ENCODE data around the gene CASZ1. TPM values are rescaled to one million over a fixed set of nuclear protein-coding genes. Genes with fewer than 3 reads are reported as not detected.

The CASZ1 gene
- total RNA-seq, 1 experiment from 2014 or later: 39.0 TPM

DNA sequence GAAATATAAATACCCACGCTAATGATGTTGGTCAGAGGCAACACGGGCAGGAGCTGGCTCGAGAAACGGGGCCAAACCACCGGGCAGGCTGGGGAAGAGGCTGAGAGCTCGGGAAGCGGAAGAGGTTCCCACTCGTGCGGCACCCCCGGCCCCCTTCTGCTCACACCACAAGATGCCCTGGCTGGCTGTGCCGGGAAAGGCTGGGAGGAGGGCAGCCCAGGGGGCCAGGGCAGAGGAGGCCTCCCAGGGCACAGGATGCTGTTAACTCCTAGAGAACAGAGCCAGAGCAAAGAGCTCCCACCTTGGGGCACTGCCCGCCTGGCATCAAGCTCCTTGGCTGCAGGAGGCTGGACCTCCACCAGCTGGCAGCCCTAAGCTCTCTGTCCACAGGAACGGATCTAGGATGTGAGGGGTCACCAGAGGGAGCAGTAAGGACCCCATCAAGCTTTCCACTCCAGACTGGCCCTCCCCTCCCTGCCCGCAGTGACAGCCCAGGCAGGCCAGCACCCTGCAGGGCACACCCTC is 44.8 kb downstream of the CASZ1 start:
- no peak for DNase-seq (ENCODE audit: low spot score)

DNA sequence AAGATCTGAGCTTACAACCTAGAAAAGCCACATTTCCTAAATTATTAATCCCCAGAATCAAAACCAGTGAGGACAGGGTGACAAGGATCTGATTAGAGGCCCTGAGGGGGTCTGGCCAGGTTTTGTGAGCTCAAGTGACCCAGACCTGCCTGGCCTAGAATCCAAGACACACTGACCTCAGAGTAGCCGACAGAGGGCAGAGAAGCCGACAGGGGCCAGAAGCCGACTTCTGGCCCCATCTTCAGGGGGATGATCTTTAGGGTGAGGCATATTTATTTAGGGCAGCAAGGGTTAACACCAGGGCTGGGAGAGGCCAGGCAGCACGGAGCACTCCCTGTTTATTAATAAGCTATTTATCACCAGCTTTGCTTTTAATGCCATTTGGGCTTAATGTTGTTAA is 45.3 kb downstream of the CASZ1 start:
- no peak for DNase-seq (ENCODE audit: low spot score)

DNA sequence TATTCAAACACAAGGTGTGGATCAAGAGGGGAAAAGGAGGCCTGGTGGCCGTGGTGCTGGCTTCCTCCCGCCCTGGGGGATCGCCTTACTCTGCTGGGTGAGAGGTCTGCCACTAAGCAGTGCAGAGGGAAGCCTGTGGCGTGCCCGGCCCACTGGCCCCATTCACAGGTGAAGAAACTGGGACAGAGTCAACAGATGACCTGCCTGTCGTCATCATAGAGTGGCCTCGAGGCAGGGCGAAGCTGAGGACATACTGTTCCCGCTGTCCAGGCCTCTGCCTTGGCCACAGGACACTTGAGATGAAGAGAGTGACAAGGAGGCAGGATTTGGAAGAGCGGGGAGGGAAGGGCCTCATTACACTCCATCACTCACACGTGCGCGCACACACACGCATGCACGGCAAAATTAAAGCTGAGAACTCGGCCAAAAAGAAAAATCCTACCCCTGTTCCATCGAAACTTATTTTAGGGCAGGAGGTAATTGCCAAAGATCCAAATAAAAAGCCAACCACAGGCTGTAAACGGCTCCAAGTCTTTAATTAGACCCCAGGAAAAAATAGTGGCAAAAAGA is 50.5 kb downstream of the CASZ1 start:
- no peak for DNase-seq (ENCODE audit: low spot score)

DNA sequence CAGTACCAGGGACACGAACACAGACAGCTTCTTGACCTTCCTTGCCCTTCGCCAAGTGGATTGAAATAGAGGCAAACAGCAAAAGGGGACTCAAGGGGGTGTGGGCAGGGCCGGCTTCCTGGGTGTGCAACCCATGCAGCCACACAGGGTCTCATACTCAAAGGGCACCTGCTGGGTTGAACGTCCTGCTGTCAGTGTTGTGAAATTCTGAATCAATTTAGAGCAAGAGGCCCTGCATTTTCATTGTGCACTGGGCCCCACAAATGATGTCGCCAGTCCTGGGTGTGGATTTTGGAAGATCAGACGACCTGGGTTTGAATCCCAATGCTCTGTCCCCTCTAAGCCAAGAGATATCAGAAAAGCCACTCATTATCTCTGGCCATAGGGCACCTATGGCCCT is 51.1 kb downstream of the CASZ1 start:
- DNase-seq (ENCODE audit: low spot score): no peak

DNA sequence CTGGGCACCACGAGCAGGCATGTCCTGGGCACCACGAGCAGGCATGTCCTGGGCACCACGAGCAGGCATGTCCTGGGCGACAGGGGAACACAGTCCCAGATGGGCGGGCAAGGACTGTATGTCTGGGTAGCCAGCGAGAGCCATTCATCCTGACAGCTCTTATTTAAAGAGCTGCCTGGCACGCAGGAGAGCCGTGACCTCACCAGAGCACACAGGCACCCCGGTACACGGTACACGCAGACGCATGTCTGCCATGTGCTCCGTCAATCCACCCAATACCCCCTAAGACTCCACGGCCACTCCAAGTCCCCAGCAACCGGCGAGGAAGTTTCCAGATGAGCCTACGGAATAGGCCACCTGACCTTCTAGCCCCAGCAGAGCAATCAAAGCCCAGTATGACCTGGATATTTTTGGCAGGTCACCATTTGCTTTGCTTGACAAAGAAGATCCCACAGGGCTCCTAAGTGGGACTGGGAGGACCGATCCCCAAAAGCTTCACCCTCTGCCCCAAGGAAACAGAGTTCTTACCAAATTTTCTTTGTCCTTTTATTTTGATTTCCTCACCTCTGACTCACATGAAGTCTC is 51.7 kb downstream of the CASZ1 start:
- DNase-seq (ENCODE audit: low spot score): no peak

DNA sequence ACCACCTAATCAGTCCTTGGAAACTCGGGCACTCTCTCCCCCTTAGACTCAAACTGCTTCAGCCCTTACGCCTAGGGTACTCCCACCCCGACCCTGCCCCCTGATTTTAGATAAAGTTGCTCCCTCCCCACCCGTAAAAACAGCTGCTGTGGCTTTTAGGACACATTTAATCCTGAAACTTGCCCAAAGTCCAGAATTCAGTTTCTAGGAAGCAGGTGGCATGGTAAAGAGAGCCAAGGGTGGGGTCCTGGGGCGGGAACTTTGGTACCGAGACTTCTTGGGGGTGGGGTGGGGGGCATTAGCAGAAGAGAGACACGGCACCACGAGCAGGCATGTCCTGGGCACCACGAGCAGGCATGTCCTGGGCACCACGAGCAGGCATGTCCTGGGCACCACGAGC is 52.4 kb downstream of the CASZ1 start:
- DNase-seq (ENCODE audit: low spot score): no peak

DNA sequence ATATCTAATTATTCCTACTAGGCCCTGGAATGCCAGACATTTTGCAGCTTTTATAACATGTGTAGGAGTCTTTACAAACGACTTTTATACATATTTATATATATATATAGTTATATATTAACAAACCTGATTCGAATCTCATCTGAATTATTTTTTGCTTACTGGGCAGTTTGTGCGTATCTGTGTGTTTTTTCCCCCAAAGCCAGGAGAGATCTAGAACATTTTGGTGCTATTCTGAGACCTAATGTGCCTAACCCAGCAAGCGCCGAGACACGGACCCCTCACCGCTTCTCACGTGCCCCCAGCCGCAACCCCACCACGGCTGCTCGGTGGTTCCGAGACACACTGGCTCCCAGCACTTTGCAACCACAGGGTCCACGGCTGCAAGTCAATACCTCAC is 54.8 kb downstream of the CASZ1 start:
- no peak for DNase-seq (ENCODE audit: low spot score)

DNA sequence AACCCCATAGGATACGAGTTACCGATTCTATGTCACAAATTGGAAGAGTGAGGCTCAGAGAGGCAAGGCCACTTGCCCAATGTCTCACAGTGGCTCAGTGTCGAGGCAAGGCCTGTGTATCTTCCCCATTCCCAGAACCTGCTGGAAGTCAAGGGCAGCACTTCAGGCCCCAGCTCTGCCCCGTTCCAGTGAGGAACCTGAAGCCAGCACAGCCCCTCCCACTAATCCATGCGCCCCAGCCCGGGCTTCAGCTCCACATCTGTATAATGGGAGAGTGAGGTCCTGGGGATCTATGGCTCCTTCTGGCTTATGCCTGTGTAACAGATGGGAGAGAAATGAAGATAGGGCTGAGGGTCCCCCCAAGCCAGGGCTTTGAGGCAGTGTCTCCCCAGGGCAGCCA is 56.3 kb downstream of the CASZ1 start:
- no peak for DNase-seq (ENCODE audit: low spot score)

DNA sequence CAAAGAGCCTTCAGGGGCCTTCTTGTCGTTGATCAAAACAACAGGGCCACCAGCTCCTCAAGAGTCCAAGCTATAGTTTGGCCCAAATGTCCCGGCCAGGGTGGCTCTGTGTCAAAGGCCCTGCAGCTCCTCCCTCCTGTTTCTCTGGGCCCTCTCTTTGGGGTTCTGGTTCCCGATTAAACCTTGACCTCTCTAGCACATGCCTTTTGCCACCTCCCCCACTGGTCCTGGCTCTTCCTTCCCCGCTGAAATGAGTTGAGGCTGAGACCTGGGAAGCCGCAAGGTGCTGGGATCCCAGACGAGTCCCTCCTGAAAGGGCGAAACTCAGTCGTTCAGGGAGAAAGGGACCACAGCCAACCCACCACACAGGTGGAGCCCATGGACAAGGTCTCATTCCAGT is 56.9 kb downstream of the CASZ1 start:
- DNase-seq (ENCODE audit: low spot score): no peak

DNA sequence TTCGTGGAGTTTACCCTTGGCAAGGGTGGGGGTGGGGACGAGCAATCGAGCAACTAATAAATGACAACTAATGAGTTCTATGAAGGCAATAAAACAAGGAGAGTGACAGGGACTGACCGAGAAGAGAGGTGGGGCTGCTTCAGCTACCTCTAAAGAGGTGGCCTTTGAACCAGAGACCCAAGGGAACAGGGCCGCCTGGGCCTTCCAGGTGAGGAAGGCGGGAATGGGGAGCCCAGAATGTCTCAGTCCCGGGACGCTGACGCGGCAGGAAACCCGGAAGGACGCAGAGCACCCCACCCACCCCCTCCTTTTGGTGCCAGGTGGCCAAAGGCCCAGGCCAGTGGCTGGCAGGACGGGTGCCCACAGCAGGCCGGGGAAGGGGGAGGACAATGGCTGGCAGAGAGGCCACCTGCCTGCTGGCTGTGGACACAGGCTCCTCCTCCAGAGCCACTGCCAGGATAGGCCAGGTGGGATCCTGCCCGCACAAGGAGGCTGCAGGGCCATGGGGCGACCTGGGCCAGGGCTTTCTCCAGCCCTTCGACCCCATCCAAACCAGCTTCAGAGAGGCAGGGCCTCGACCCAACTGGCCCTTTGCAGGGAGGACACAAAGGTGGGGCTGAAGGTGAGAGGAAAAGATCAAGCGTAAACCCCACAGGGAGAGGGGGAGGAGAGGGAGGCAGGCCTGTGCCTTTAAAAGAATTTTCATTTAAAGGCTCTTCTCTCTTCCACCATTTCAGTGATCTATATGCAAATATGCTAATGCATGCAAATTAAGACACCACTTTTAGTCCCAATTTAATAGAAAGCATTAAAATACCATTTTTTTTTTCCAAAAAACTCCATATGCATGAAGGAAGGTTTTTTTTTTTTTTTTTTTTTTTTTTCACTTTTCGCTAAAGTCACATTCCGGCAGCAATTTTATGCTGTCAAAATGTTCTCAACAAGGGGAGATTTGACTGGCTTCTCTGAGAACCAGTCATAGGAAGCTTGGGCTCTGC is 58.1 kb downstream of the CASZ1 start:
- peak; percentile 84 for DNase-seq (ENCODE audit: low spot score)

DNA sequence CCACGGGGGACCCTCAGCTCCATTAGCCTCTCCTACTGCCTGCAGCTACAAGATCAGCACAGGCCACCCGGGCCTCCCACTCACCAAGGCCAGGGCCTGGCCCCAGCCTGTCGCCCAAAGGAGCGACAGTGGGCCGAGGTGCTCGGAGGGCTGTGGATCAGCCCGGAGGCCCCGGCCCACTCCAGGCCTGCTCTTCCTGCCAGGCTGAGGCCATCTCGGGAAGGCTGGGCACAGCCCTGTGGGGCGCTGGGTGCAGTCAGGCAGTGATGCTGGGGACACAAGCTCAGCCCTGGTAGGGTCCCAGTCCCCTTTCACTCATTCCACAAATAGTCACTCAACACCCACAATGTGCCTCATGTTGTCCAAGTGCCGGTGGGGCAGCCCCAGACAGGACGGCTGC is 58.8 kb downstream of the CASZ1 start:
- no peak for DNase-seq (ENCODE audit: low spot score)

DNA sequence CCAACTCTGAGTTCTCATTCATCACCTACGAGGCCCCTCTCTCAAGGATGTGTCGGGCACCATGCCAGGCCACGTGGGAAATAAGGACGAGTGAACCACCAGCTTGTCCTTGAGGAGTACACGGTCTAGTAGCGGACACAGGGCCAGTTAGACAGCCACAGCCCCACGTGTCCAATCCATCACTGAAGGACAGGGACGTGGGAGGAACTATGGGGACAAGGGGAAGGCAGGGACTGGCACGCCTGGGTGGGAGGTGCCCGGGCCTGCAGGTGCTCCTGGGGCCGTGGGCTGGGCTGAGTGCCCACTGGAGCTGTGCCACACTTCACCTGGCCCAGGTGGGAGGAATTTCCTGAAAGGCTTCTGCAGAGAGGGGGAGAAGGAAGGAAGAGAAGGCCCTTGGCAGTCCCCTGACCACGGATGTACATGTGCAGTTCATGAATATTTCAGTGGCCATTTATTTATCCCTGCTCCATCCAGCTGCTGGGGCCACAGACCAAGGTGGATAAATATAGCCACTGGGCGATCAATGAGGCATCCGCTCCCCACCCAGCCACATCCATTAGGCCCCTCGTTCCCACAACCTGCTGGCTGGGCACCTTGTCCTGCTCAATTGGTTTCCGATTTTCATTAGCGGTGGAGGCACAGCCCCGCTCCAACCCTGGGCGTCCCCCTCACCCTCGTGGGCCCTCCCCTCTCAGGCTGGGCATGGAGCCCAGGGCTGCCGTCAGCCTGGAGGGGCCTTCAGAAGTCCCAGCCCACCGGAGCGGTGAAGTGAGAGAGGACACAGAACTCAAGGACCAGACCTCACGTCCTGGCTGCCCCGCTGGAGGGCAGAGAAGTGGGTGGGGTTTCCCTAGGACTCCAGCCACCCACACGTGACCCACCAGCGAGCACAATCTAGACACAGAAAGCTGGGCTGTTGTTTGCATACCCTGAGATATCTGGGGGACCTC is 59.5 kb downstream of the CASZ1 start:
- DNase-seq (ENCODE audit: low spot score): no peak

DNA sequence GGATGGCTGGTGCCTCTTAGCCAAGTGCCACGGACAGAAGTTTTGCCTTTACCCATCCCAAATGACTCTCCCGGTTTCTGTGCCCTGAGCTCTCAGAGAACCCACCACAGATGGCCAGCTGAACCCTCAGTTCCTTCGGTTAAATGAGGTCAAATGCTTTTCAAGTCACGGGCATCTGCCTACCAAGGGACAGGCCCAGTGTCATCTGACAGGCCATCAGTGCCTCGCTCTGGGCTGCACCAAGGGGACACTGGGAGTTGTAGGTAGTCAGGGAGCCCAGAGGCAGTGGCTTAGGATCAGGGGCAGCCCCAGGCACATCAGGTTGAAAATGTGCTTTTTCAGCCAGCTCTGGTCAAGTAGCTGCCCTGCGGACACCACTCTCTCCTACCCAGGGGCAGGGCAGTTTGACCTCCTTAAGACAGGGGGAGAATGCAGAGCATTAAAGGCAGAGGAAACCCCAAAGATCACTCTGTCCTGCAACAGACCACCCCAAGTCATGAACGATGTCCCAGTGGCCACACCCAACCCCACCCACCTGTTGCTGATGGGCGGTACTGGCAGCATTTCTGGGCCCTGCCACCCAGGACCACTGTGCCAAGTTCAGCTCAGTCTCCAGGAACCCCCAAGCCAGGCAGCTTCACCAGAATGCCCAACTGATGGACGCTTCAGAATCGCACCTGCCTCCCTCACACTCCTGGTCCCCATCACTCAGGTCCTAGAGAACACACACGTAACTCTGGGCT is 60.7 kb downstream of the CASZ1 start:
- DNase-seq (ENCODE audit: low spot score): no peak

DNA sequence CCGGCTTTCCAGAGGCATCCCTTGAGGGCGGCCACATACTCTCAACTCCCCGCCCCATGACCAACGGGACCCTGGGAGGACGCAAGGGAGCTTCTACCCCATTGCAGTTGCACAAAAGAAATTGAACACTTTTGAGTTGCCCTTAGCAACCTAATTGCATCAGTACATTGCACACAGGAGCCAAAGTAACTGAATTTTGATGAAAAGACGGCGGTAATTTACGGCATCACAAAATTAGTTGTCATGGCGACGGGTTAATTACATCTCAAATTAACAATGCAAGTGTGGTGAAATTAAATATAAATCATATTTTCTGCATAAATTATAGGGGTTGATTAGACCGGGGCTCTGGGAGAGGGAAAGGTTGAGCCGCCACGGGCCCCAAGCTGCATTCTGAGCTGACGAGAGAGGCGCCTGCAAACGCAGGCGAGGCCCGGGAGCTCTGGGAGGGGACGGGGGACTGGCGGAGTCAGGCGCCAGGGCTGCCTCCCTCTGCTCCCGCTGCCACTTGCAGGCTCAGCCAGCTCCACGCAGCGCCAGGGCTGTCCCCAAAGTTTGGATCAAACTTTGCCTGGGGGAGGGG is 61.4 kb downstream of the CASZ1 start:
- no peak for DNase-seq (ENCODE audit: low spot score)

DNA sequence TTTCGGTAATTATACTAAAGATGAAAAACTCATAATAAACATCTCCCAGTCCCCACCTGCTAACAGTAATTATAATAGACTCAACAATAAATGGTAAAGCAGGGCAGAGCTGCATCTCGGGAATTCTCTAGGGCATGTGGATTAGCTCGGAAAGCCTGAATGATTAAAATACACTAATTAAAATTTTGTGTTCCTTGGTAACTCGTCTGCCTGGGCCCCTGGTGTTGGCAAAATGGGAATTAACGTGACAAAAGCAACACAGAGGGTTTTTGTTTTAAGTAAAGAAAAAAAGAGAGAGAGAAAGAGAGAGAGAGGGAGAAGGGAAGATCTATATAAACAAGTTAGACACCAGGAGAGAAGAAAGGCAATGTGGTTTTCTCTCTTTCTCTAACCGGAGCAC is 62.1 kb downstream of the CASZ1 start:
- DNase-seq (ENCODE audit: low spot score): no peak

DNA sequence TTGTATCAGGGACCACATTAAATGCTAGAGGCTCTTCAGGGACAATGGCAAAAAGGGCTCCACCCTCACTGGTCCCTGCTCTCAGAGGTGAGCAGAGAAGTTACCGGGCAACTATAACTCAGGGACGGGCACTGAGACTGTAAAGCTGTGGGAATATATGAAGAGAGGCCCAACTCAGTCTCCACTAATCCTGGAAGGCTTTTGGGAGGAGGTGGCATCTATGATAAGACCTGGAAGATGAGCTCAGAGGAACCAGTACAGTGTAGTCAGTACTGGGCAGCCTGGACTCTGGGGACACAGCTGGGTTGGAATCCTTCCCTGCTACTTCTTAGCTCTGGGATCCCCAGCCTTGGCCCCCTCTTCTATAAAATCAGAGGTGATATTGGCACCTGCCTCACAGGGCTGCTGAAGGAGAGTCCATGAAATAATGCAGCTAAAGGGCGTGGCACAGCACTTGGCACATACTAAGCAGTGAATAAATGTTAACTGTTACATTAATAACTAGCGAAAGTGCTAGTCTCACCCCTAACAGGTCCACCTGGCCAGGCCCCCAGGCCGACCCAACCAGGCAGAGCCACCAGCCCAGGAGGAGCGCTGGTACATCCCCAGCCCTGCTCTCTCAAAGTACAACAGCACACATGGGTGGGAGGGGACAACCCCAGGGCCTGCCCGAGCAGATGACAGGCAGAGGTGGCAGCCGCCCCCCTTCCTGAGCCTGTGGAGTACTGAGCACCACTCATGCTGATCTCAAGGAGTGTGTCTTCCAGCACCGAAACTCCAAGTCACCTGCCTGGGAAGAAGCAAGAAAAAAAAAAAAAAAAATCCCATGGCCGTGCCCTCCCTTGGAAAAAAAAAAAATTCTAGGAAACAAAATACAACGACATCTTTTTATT is 62.7 kb downstream of the CASZ1 start:
- DNase-seq (ENCODE audit: low spot score): no peak

DNA sequence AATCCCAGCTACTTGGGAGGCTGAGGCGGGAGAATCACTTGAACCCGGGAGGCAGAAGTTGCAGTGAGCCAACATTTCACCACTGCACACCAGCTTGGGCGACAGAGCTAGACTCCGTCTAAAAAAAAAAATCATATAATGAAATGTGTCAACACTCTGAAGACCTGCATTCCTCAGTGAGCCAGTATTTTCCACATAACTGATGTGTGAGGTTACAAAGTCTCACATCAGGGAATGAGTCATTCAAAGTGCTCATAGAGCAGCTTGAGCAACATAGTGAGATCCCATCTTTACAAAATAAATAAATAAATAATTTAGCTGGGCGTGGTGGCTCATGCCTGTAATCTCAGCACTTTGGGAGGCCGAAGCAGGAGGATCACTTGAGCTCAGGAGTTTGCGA is 65.5 kb downstream of the CASZ1 start:
- DNase-seq (ENCODE audit: low spot score): no peak

DNA sequence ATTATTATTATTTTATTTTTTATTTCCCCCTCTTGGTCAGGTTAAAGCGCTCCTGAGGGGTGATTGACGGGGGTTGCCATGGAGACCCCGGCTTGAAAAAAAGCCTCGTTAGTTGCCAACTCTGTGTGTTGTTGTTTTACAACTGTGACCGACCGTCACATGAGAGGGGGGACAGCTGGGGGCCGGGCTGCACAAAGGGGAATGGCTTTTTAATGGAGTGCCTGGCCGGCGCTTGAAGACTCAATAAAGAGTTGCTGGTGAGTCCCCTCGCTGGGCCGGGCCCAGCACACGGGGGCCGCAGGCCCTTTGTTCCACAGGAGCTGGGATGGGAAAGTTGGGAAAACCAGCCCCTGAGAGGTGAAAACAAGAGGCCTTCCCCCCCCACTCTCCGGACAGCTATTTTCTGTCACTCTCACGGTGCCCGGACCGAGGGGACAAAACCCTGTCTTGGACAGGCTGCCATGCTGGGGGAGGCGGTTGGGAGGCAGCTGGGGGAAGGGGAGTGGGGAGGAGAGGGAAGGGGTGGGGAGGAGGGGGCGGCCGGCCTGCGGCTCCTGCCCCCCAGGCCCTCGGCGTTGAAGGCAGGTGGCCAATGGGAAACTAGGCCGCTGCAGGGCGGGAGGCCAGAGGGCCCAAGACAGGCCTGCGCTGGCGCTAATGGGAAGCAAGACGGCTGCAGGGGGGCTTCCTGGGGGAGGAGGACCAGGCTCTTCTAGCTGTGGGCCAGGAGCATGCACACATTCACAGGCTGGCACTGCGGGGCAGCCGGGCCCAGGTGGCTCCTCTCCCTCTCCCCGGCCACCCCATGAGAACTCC is 67.6 kb downstream of the CASZ1 start:
- DNase-seq (ENCODE audit: low spot score): no peak
